K562 (cell line): Measurements from ENCODE around the gene PTCH2. TPM values are rescaled to one million over a fixed set of nuclear protein-coding genes. Genes with fewer than 3 reads are reported as not detected.

Experiments
- CBX3 ChIP-seq, 2 experiments: IDR thresholded peaks; 1 replicate in 1 of 2; 2 replicates in 1 of 2; pipeline ENCODE4 v1.6.1; 2012; ENCODE audit warnings: inconsistent platforms in 2 of 2, low read length in 2 of 2, borderline replicate concordance in 1 of 2, control low read depth in 1 of 2
- EZH2 ChIP-seq: IDR thresholded peaks from 2 replicates; pipeline ENCODE4 v1.6.1; 2012; ENCODE audit warnings: low read depth, mild to moderate bottlenecking, inconsistent platforms, low read length, borderline replicate concordance
- GABPB1 ChIP-seq: sonication (generic); formaldehyde crosslinking; IDR thresholded peaks from 2 replicates; pipeline ENCODE4 v1.8.0; 2022; ENCODE audit warnings: mild to moderate bottlenecking, missing genetic modification reagents
- MEF2D ChIP-seq: conservative IDR thresholded peaks from 2 replicates; pipeline ENCODE4 v1.6.1; 2016; ENCODE audit warnings: low read depth, missing genetic modification characterization, missing compliant biosample characterization
- NEUROD1 ChIP-seq: fragments of 150-350 bp; IDR thresholded peaks from 2 replicates; pipeline ENCODE4 v1.6.1; 2014; ENCODE audit warnings: borderline replicate concordance, low read length, low read depth; ENCODE audit not compliant: partially characterized antibody
- TGIF2 ChIP-seq: sonication (generic); formaldehyde crosslinking; IDR thresholded peaks from 2 replicates; pipeline ENCODE4 v1.8.1; 2022; ENCODE audit warnings: mild to moderate bottlenecking, missing genetic modification reagents, moderate library complexity
- polyA plus RNA-seq, 8 experiments: library from polyadenylated mRNA; depleted of rRNA in 4 of 8; stranded (reverse) in 5 of 8; unstranded in 3 of 8; fragments of >200 nt; fragmentation: Nextera tagmentation in 2 of 8; fragmentation: Illumina TruSeq in 1 of 8; extraction: Ambion mirVana in 2 of 8; extraction: Trizol in 1 of 8; gene quantifications; 2 replicates each; pipeline versions ENCODE4 v1.2.1 to v1.2.3, GENCODE V29; 2011 to 2014; ENCODE audit warnings: inconsistent platforms in 1 of 8, missing spikeins in 1 of 8
- total RNA-seq, 7 experiments: library from RNA; depleted of rRNA in 6 of 7; stranded (reverse); fragments of >200 nt in 6 of 7; fragmentation: Illumina TruSeq in 2 of 7; extraction: Trizol in 2 of 7; gene quantifications; 2 replicates each; pipeline versions ENCODE4 v1.2.1 to v1.2.3, GENCODE V29; 2011 to 2021; ENCODE audit warnings: low replicate concordance in 1 of 7
- TF ChIP-seq, protein P1 (sequence below), 2 experiments: fragments of 450-650 bp; formaldehyde crosslinking in 1 of 2; IDR thresholded peaks; 2 replicates each; pipeline versions ENCODE4 v1.4.0 to v1.6.1; 2014 to 2020; ENCODE audit warnings: mild to moderate bottlenecking in 2 of 2, borderline replicate concordance in 1 of 2, low read depth in 1 of 2
- TF ChIP-seq, protein P2 (sequence below): sonication (generic); formaldehyde crosslinking; IDR thresholded peaks from 2 replicates; pipeline ENCODE4 v1.8.1; 2023; ENCODE audit warnings: mild to moderate bottlenecking, missing genetic modification reagents
- TF ChIP-seq, protein P3 (sequence below): sonication (generic); formaldehyde crosslinking; IDR thresholded peaks from 2 replicates; pipeline ENCODE4 v1.8.0; 2023; ENCODE audit warnings: missing genetic modification reagents, mild to moderate bottlenecking, borderline replicate concordance

Gene PTCH2
- total and polyA plus RNA-seq, 9 of the 15 experiments (the other 6 are each of a cell fraction or from before 2014, with no cell fraction given): 0.15 to 27.3 (median 0.48) TPM; not detected in 1

DNA sequence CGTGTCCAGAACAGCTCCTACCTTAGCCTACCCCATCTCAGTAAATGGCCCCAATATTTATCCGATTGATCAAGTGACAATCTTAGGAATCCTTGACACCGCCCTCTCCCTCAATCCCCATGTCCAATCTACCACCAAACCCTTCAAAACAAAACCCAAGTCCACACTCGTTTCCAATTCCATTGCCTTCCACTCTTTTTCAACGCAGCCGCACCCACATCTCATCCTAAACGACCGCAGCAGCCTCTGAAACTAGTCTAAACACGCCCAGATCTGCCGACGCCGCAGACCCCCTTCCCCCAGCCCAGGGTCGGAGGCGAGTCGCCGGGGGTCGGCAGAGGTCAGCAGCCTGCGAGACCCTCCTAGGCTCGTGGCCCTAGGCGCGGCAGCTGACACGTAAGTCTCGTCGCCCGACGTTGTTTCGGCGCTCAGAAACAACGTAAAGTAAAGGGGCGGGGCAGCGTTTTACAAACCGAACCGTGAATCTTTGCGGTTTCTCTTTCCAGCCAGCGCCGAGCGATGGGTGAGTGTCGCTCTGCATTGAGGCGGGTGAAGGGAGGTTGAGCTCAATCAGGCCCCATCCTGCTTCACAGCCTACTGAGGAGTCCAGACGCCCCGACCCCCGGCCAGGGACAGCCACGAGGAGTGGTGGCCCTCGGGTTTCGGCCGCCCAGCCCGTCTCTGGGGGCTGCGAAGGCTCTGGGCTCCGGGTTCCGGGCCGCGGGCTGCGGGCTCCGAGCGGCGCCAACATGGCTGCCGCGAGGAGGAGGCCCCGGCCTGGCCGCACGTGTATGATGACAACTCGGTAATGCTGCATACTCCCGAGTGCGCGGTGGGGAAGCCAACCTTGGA lies 67.7 kb downstream of the PTCH2 start, which contains the start of gene RPS8 (continued):
- TF ChIP-seq TGIF2 (CRISPR knock-in tag) (peak; percentile 68; the same call in 1 of the 2 replicates), MEF2D (peak; percentile 4; the same call in 1 of the 2 replicates), CBX3 (IDR thresholded peaks at IDR 0.05; ENCODE audit: borderline replicate concordance in 1 of 2, low read length in 2 of 2) (no peak), GABPB1 (CRISPR knock-in tag) (peak; percentile 77), NEUROD1 (peak; percentile 45), EZH2 (no peak)
- TF ChIP-seq, protein P1, sequence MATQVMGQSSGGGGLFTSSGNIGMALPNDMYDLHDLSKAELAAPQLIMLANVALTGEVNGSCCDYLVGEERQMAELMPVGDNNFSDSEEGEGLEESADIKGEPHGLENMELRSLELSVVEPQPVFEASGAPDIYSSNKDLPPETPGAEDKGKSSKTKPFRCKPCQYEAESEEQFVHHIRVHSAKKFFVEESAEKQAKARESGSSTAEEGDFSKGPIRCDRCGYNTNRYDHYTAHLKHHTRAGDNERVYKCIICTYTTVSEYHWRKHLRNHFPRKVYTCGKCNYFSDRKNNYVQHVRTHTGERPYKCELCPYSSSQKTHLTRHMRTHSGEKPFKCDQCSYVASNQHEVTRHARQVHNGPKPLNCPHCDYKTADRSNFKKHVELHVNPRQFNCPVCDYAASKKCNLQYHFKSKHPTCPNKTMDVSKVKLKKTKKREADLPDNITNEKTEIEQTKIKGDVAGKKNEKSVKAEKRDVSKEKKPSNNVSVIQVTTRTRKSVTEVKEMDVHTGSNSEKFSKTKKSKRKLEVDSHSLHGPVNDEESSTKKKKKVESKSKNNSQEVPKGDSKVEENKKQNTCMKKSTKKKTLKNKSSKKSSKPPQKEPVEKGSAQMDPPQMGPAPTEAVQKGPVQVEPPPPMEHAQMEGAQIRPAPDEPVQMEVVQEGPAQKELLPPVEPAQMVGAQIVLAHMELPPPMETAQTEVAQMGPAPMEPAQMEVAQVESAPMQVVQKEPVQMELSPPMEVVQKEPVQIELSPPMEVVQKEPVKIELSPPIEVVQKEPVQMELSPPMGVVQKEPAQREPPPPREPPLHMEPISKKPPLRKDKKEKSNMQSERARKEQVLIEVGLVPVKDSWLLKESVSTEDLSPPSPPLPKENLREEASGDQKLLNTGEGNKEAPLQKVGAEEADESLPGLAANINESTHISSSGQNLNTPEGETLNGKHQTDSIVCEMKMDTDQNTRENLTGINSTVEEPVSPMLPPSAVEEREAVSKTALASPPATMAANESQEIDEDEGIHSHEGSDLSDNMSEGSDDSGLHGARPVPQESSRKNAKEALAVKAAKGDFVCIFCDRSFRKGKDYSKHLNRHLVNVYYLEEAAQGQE (IDR thresholded peaks at IDR 0.05; ENCODE audit: borderline replicate concordance): no peak
- TF ChIP-seq, protein P1 (CRISPR knock-in tag; IDR thresholded peaks at IDR 0.05; ENCODE audit: low read depth): no peak; the same call in 1 of the 2 replicates
- TF ChIP-seq, protein P2, sequence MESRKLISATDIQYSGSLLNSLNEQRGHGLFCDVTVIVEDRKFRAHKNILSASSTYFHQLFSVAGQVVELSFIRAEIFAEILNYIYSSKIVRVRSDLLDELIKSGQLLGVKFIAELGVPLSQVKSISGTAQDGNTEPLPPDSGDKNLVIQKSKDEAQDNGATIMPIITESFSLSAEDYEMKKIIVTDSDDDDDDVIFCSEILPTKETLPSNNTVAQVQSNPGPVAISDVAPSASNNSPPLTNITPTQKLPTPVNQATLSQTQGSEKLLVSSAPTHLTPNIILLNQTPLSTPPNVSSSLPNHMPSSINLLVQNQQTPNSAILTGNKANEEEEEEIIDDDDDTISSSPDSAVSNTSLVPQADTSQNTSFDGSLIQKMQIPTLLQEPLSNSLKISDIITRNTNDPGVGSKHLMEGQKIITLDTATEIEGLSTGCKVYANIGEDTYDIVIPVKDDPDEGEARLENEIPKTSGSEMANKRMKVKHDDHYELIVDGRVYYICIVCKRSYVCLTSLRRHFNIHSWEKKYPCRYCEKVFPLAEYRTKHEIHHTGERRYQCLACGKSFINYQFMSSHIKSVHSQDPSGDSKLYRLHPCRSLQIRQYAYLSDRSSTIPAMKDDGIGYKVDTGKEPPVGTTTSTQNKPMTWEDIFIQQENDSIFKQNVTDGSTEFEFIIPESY: peak; percentile 85
- TF ChIP-seq, protein P3, sequence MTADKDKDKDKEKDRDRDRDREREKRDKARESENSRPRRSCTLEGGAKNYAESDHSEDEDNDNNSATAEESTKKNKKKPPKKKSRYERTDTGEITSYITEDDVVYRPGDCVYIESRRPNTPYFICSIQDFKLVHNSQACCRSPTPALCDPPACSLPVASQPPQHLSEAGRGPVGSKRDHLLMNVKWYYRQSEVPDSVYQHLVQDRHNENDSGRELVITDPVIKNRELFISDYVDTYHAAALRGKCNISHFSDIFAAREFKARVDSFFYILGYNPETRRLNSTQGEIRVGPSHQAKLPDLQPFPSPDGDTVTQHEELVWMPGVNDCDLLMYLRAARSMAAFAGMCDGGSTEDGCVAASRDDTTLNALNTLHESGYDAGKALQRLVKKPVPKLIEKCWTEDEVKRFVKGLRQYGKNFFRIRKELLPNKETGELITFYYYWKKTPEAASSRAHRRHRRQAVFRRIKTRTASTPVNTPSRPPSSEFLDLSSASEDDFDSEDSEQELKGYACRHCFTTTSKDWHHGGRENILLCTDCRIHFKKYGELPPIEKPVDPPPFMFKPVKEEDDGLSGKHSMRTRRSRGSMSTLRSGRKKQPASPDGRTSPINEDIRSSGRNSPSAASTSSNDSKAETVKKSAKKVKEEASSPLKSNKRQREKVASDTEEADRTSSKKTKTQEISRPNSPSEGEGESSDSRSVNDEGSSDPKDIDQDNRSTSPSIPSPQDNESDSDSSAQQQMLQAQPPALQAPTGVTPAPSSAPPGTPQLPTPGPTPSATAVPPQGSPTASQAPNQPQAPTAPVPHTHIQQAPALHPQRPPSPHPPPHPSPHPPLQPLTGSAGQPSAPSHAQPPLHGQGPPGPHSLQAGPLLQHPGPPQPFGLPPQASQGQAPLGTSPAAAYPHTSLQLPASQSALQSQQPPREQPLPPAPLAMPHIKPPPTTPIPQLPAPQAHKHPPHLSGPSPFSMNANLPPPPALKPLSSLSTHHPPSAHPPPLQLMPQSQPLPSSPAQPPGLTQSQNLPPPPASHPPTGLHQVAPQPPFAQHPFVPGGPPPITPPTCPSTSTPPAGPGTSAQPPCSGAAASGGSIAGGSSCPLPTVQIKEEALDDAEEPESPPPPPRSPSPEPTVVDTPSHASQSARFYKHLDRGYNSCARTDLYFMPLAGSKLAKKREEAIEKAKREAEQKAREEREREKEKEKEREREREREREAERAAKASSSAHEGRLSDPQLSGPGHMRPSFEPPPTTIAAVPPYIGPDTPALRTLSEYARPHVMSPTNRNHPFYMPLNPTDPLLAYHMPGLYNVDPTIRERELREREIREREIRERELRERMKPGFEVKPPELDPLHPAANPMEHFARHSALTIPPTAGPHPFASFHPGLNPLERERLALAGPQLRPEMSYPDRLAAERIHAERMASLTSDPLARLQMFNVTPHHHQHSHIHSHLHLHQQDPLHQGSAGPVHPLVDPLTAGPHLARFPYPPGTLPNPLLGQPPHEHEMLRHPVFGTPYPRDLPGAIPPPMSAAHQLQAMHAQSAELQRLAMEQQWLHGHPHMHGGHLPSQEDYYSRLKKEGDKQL (CRISPR knock-in tag): no peak
